HG02642 (cell line): ENCODE data around the gene COBL.

ENCODE experiments used
- ATAC-seq: cut with Tn5 transposase; IDR thresholded peaks from one replicate; pipeline ENCODE4 v1.9.1; 2021; ENCODE audit warnings: mild to moderate bottlenecking; ENCODE audit not compliant: unreplicated experiment, poor library complexity

COBL gene

GRCh38 chr7:51256916-51257315, 59.7 kb downstream of the COBL start:
- ATAC-seq = no peak

GRCh38 chr7:51256209-51256781, 60.3 kb downstream of the COBL start:
- ATAC-seq = no peak

GRCh38 chr7:51255536-51256208, 60.9 kb downstream of the COBL start:
- no peak for ATAC-seq

- ATAC-seq = no peak
Observed at GRCh38 chr7:51255036-51255435, 61.6 kb downstream of the COBL start.

- no peak for ATAC-seq
Observed at GRCh38 chr7:51253157-51253556, 63.5 kb downstream of the COBL start.

- ATAC-seq = no peak
Observed at GRCh38 chr7:51251290-51251689, 65.3 kb downstream of the COBL start.

- no peak for ATAC-seq
Observed at GRCh38 chr7:51250512-51250911, 66.1 kb downstream of the COBL start.

GRCh38 chr7:51249991-51250390, 66.6 kb downstream of the COBL start:
- ATAC-seq = no peak

GRCh38 chr7:51249187-51249945, 67.2 kb downstream of the COBL start:
- no peak for ATAC-seq

- no peak for ATAC-seq
Observed at GRCh38 chr7:51246258-51247245, 70.1 kb downstream of the COBL start.

GRCh38 chr7:51244885-51245284, 71.7 kb downstream of the COBL start:
- ATAC-seq = no peak

- no peak for ATAC-seq
Observed at GRCh38 chr7:51244053-51244452, 72.6 kb downstream of the COBL start.

- no peak for ATAC-seq
Observed at GRCh38 chr7:51243631-51244030, 73.0 kb downstream of the COBL start.

GRCh38 chr7:51242881-51243518, 73.6 kb downstream of the COBL start:
- ATAC-seq = no peak

- ATAC-seq = no peak
Observed at GRCh38 chr7:51242007-51242691, 74.5 kb downstream of the COBL start.

GRCh38 chr7:51240868-51241267, 75.7 kb downstream of the COBL start:
- no peak for ATAC-seq

- no peak for ATAC-seq
Observed at GRCh38 chr7:51239691-51240090, 76.9 kb downstream of the COBL start.

- no peak for ATAC-seq
Observed at GRCh38 chr7:51238981-51239495, 77.6 kb downstream of the COBL start.

GRCh38 chr7:51237446-51238133, 79.0 kb downstream of the COBL start:
- ATAC-seq = no peak
